Prostate gland (tissue), 2 donors: ENCODE results near the gene EHD1.

Source experiments
- CTCF ChIP-seq, 4 experiments: fragments of 200-600 bp in 2 of 4; fragments of 450-650 bp in 2 of 4; sonication (generic) in 2 of 4; IDR thresholded peaks; 1 replicate in 3 of 4; 2 replicates in 1 of 4; pipeline ENCODE4 v1.5.1; 2016 to 2019; ENCODE audit warnings: antibody characterized with exemption in 4 of 4, mild to moderate bottlenecking in 2 of 4, moderate library complexity in 2 of 4
- POLR2AphosphoS5 ChIP-seq: sonication (generic); formaldehyde crosslinking; IDR thresholded peaks from one replicate; pipeline ENCODE4 v1.6.1; 2017; ENCODE audit warnings: antibody characterized with exemption

- TF ChIP-seq CTCF (IDR thresholded peaks at IDR 0.05) (no peak), POLR2AphosphoS5 (no peak)
Observed at GRCh38 chr11:64835616-64836447, 42.6 kb downstream of the EHD1 start.
